ENCODE measurements around the gene EEF1AKMT3.

Gene EEF1AKMT3

DNA sequence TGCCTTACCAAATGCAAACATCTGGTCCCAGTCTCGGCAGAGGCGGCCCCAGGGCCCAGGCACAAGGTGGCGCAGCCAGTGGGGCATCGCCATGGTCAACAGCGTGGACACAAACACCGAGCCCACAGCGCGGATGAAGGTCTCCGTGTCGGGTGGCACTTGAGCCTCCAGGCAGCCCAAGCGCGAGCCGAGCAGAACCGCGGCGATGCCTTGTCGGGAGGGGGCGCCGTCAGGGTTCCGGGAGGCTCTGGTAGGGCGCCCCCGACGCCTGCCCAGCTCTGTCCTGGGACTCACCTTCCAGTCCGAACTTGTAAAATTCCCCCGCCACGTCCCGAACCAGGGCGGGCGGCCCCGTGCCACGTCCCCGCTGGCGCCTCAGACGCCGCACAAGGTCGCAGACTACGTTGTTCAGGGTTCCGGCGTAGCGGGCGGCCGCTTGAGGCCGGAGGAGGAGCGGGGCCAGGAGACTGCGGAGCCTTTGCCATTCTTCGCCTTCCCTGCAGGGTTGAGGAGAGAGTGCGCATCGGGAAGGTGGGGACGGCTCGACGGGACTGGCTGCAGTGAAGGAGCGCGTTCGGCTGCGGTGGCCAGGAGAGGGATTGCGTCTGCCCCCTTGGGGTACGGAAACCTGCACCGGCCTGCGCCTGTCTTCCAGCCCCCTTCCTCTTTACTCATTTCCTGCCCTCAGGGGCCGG lies 7.3 kb upstream of the EEF1AKMT3 start:
- no peak for DNase-seq (ENCODE audit: low spot score)
- in situ Hi-C loops (cut with MboI; ENCODE audit: low pct_unique_long_range_greater_than_20kb, low sequenced_read_pairs, unreplicated experiment), result no loop called here
- TF ChIP-seq, protein P1, sequence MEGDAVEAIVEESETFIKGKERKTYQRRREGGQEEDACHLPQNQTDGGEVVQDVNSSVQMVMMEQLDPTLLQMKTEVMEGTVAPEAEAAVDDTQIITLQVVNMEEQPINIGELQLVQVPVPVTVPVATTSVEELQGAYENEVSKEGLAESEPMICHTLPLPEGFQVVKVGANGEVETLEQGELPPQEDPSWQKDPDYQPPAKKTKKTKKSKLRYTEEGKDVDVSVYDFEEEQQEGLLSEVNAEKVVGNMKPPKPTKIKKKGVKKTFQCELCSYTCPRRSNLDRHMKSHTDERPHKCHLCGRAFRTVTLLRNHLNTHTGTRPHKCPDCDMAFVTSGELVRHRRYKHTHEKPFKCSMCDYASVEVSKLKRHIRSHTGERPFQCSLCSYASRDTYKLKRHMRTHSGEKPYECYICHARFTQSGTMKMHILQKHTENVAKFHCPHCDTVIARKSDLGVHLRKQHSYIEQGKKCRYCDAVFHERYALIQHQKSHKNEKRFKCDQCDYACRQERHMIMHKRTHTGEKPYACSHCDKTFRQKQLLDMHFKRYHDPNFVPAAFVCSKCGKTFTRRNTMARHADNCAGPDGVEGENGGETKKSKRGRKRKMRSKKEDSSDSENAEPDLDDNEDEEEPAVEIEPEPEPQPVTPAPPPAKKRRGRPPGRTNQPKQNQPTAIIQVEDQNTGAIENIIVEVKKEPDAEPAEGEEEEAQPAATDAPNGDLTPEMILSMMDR (IDR thresholded peaks at IDR 0.05; ENCODE audit: extremely low read depth, insufficient read depth, missing control alignments), result peak; percentile 65

DNA sequence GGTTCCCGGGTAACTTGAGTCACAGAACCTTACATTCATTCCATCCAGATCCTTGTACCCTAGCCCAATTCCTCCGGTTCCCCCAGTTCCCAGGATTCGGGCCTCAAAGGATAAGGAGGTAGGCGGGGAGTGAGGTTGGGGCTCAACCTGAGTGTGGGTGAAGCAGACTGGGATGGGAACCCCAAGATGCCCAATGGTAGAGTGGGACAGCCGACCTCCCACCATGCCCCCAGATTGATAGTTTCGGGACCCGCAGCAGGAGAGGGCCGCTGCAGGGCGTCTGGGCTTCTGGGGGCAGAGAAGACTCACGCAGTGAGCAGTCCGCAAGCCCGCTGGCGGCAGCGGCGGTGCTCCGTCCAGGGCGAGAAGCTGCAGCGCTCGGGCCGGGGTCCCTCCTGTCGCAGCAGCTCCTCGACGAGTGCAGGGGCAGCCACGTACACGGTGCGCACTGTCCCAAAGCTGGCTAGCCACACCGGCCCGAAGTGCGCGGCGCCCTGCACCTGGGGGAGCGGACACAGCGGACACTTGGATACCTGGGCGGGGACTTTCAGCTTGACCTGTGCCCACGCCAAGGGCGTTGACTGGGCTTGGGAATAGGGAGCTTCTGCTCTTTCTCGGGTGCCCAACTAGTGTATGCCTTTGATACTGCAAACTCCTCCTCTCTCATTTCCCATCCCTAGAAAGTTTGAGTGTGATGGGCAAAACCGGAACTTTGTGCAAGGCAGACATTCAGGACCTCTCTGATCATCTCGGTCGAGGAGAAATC lies 6.5 kb upstream of the EEF1AKMT3 start:
- TF ChIP-seq, protein P1 (IDR thresholded peaks at IDR 0.05; ENCODE audit: extremely low read depth, insufficient read depth, missing control alignments), result no peak
- in situ Hi-C loops (cut with MboI; ENCODE audit: low pct_unique_long_range_greater_than_20kb, low sequenced_read_pairs, unreplicated experiment), result no loop called here
- DNase-seq (ENCODE audit: low spot score), result no peak

GRCh38 chr12:57766464-57767304 lies 5.7 kb upstream of the EEF1AKMT3 start, which contains the start of gene CYP27B1:
CYP27B1 (minus strand) TSS chr12:57767078; CDS start chr12:57767041, 37 bp downstream.
- TF ChIP-seq, protein P1 (IDR thresholded peaks at IDR 0.05; ENCODE audit: extremely low read depth, insufficient read depth, missing control alignments), result no peak
- DNase-seq (ENCODE audit: low spot score), result no peak
- in situ Hi-C loops (cut with MboI; ENCODE audit: low pct_unique_long_range_greater_than_20kb, low sequenced_read_pairs, unreplicated experiment), result no loop called here

GRCh38 chr12:57767305-57767698 lies 5.1 kb upstream of the EEF1AKMT3 start:
- no peak for DNase-seq (ENCODE audit: low spot score)
- TF ChIP-seq, protein P1 (IDR thresholded peaks at IDR 0.05; ENCODE audit: extremely low read depth, insufficient read depth, missing control alignments), result no peak
- in situ Hi-C loops (cut with MboI; ENCODE audit: low pct_unique_long_range_greater_than_20kb, low sequenced_read_pairs, unreplicated experiment), result no loop called here

DNA sequence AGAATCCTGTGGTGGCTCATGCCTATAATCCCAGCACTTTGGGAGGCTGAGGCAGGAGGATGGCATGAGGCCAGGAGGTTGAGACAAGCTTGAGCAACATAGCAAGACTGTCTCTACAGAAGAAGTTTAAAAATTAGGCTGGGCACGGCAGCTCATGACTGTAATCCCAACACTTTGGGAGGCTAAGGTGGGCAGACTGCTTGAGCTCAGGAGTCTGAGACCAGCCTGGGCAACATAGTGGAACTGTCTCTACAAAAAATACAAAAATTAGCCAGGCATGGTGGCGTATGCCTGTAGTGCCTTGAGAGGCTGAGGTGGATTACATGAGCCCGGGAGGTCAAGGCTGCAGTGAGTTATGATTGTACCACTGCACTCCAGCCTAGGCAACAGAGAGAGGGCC lies 4.5 kb upstream of the EEF1AKMT3 start:
- no peak for DNase-seq (ENCODE audit: low spot score)
- TF ChIP-seq, protein P1 (IDR thresholded peaks at IDR 0.05; ENCODE audit: extremely low read depth, insufficient read depth, missing control alignments), result no peak
- in situ Hi-C loops (cut with MboI; ENCODE audit: low pct_unique_long_range_greater_than_20kb, low sequenced_read_pairs, unreplicated experiment), result no loop called here

DNA sequence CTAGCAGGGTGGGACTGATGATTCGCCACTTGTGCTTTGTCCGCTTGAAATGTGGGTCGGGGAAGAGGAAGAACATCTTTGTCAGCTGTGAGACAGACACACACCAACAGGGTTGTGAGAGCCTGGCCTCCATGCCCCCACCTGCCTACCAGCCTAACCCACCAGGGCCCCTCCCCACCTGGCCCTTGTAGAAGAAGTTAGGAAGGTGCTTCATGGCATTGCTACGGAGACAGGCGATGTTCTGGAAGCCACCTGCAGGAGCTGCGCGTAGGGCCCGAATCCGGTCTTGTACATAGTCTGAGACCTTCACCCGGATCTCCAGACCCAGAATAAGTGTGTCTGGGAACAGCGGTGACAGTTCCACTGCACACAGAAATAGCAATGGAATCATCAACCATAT lies 2.8 kb upstream of the EEF1AKMT3 start:
- TF ChIP-seq, protein P1 (IDR thresholded peaks at IDR 0.05; ENCODE audit: extremely low read depth, insufficient read depth, missing control alignments), result no peak
- in situ Hi-C loops (cut with MboI; ENCODE audit: low pct_unique_long_range_greater_than_20kb, low sequenced_read_pairs, unreplicated experiment), result no loop called here
- DNase-seq (ENCODE audit: low spot score), result no peak

Measured in GM13977 (cell line).